Prostate gland (tissue), 2 donors: ENCODE data around the gene CHSY1. TPM values are rescaled to one million over a fixed set of nuclear protein-coding genes. Genes with fewer than 3 reads are reported as not detected.
"Not testable (repeated sequence)": the region's sequence is repeated elsewhere in the genome, so short reads cannot be mapped to it uniquely, and the experiment has no call there.

Source experiments
- DNase-seq: peaks from one replicate; pipeline ENCODE4 v3.0.0-alpha.2; 2019; ENCODE audit warnings: low spot score
- H3K27ac ChIP-seq, 2 donors: fragments of 200-600 bp; sonication (generic); 2 replicates each; pipeline ENCODE4 v1.5.1; 2017 to 2019
- H3K27me3 ChIP-seq: fragments of 200-600 bp; sonication (generic); replicated peaks from 2 replicates; pipeline ENCODE4 v1.5.1; 2019; ENCODE audit not compliant: insufficient read depth
- H3K36me3 ChIP-seq, 2 donors: fragments of 200-600 bp; sonication (generic); 1 replicate in 1 of 2; 2 replicates in 1 of 2; pipeline versions ENCODE4 v1.5.1 to v1.8.1; 2017 to 2019
- H3K4me1 ChIP-seq: fragments of 200-600 bp; sonication (generic); replicated peaks from 2 replicates; pipeline ENCODE4 v1.5.1; 2019
- H3K4me3 ChIP-seq, 2 donors: fragments of 200-600 bp; sonication (generic); 2 replicates each; pipeline ENCODE4 v1.5.1; 2017 to 2019
- H3K9me3 ChIP-seq: fragments of 200-600 bp; sonication (generic); 2 replicates; pipeline ENCODE4 v1.5.1; 2017
- POLR2A ChIP-seq: fragments of 450-650 bp; IDR thresholded peaks from one replicate; pipeline ENCODE4 v1.6.1; 2016; ENCODE audit warnings: antibody characterized with exemption, mild to moderate bottlenecking
- POLR2AphosphoS5 ChIP-seq: sonication (generic); formaldehyde crosslinking; IDR thresholded peaks from one replicate; pipeline ENCODE4 v1.6.1; 2017; ENCODE audit warnings: antibody characterized with exemption
- WGBS: methylation state at CpG from one replicate; pipeline ENCODE4 v1.1.5; 2018; 5-methylcytosine and 5-hydroxymethylcytosine counted together
- intact Hi-C: fragments of 100-400 bp; cut with DNase I; formaldehyde crosslinking; loops from one replicate; pipeline ENCODE4 v1.14.2; 2022
- total RNA-seq, 2 donors: library from RNA; depleted of rRNA; stranded (reverse); fragments of >200 nt; gene quantifications; one replicate each; pipeline ENCODE4 v1.1.0, GENCODE V29; 2016
- TF ChIP-seq, protein P1 (sequence below), 4 experiments: fragments of 200-600 bp in 2 of 4; fragments of 450-650 bp in 2 of 4; sonication (generic) in 2 of 4; IDR thresholded peaks; 1 replicate in 3 of 4; 2 replicates in 1 of 4; pipeline ENCODE4 v1.5.1; 2016 to 2019; ENCODE audit warnings: antibody characterized with exemption in 4 of 4, mild to moderate bottlenecking in 2 of 4, moderate library complexity in 2 of 4

The CHSY1 gene
- total RNA-seq, 2 donors from 2014 or later, result 30.4 to 46.4 TPM

DNA sequence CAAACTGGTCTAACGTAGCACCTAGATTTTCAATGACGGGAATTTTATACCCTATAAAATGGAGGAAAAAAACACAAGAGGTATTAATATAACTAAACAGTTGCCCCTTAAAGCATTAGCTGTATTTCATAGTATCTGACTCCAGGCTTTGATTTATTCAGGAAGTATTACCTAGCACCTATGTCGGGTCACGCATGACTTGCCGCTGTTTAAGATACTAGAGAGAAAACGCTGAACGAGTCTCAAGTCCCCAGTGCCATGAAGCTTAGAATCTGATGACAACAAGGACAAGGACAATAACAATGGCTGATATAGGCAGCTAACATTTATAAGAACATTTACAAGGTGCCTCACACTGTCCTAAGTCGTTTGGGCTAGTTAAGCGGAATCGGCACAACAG is 41.3 kb upstream of the CHSY1 start:
- WGBS, result 41% methylated on average over 10 of the region's 10 CpGs
- no peak for DNase-seq
- H3K4me1 ChIP-seq, result no peaks in the 10 kb centered on the region
- no peaks in the 10 kb centered on the region for H3K27me3 ChIP-seq
- TF ChIP-seq POLR2A (no peak), POLR2AphosphoS5 (no peak)
- TF ChIP-seq, protein P1, sequence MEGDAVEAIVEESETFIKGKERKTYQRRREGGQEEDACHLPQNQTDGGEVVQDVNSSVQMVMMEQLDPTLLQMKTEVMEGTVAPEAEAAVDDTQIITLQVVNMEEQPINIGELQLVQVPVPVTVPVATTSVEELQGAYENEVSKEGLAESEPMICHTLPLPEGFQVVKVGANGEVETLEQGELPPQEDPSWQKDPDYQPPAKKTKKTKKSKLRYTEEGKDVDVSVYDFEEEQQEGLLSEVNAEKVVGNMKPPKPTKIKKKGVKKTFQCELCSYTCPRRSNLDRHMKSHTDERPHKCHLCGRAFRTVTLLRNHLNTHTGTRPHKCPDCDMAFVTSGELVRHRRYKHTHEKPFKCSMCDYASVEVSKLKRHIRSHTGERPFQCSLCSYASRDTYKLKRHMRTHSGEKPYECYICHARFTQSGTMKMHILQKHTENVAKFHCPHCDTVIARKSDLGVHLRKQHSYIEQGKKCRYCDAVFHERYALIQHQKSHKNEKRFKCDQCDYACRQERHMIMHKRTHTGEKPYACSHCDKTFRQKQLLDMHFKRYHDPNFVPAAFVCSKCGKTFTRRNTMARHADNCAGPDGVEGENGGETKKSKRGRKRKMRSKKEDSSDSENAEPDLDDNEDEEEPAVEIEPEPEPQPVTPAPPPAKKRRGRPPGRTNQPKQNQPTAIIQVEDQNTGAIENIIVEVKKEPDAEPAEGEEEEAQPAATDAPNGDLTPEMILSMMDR (IDR thresholded peaks at IDR 0.05), result no peak
- H3K4me3 ChIP-seq, result peak overlapping the region in 1 of 2 donors; percentile 71
- no peaks in the 10 kb centered on the region for H3K36me3 ChIP-seq
- H3K9me3 ChIP-seq, result no peaks in the 10 kb centered on the region
- intact Hi-C loops, result loop anchor here (5.0 kb wide), 1 partner anchor 359 kb away; the partner anchor contains the start of gene TM2D3
- no peak overlapping the region for H3K27ac ChIP-seq

DNA sequence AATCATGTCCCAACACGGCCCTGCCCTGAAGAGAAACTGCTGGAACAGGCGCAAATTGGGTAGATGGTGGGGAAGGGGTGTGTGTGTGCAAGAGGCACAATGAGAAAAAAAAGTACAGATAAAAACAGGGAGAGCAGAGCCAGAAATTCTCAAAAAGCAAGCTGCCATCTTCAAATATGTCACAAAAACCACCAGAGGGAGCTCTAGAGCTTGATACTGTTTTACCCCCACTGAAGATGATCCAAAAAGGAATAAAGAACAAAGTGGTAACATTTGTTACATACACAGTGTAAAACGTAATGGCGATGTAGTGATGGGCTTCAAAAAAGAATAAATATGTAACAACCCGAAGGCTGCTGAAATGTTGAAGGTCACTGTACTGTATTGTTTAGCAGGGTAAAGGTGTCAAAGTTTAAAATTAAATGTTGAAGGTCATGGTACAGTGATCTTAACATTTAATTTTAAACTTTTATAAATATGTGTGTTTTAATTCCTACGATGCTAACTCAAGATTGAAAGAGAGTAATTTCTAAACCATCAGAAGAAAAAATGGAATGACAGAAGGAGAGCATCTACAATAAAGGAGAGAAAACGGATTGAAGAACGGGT is 37.2 kb upstream of the CHSY1 start:
- no peak for TF ChIP-seq POLR2A
- TF ChIP-seq, protein P1 (IDR thresholded peaks at IDR 0.05), result peak in 3 of 4 experiments; percentile 46 to 56 (median 49)
- peak; percentile 16 for TF ChIP-seq POLR2AphosphoS5
- Histone ChIP-seq H3K9me3 (no peaks in the 10 kb centered on the region), H3K27me3 (no peaks in the 10 kb centered on the region), H3K27ac (no peak overlapping the region), H3K4me3 (no peak overlapping the region), H3K36me3 (peaks cover 0 to 4% of the 10 kb centered on the region in 2 donors), H3K4me1 (peaks cover 4% of the 10 kb centered on the region)
- 61% methylated on average over 8 of the region's 8 CpGs for WGBS
- no peak for DNase-seq
- intact Hi-C loops, result no loop called here

DNA sequence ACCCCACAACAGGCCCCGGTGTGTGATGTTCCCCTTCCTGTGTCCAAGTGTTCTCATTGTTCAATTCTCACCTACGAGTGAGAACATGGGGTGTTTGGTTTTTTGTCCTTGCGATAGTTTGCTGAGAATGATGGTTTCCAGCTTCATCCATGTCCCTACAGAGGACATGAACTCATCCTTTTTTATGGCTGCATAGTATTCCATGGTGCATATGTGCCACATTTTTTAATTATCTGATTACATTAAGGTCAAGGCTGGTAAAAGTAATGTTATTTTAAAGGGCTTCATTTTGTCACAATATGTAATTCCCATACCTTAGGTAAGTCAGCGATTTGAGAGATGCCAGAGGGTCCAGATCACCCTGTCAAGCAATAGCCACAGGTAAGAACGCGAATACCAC is 35.5 kb upstream of the CHSY1 start:
- DNase-seq, H3K9me3 ChIP-seq, H3K4me3 ChIP-seq, H3K27ac ChIP-seq, intact Hi-C loops, H3K27me3 ChIP-seq, H3K36me3 ChIP-seq, H3K4me1 ChIP-seq: not testable (repeated sequence)
- 97% methylated on average over 6 of the region's 6 CpGs for WGBS

DNA sequence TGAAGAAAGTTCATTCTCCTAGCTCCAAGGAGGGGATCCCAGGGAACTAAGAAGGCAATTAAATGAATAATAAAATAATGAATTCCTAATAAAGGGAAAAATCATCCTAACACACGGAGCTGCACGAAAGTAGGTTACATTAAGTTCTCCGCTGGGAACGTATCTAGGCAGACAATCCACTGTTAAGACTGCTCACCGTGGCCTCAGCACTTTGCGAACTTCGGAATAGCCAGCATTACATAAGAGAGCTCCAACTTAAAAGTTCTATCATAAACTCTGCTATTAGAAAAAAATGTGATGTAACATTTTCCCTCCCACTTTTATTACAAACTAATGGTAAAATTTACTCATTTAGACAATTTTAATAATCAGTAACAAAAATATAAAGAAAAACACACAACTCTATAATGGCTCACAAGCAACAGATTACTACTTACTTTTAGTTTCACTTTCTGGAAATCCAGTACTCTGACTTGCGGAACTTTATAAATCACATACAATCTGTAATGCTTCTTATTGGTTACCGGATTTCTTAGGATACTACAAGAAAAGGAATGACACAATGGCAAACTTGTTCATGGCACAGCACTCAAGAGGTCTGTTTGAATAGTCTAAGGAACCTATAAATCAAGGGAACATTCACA is 34.7 kb upstream of the CHSY1 start:
- no peaks in the 10 kb centered on the region for H3K27me3 ChIP-seq
- H3K27ac ChIP-seq, result no peak overlapping the region
- peaks cover 4% of the 10 kb centered on the region for H3K4me1 ChIP-seq
- no peak overlapping the region for H3K4me3 ChIP-seq
- 88% methylated on average over 9 of the region's 9 CpGs for WGBS
- TF ChIP-seq POLR2A (no peak), POLR2AphosphoS5 (no peak)
- TF ChIP-seq, protein P1 (IDR thresholded peaks at IDR 0.05), result no peak
- intact Hi-C loops, result no loop called here
- H3K9me3 ChIP-seq, result no peaks in the 10 kb centered on the region
- peaks cover 3 to 4% of the 10 kb centered on the region in 2 donors for H3K36me3 ChIP-seq
- no peak for DNase-seq

DNA sequence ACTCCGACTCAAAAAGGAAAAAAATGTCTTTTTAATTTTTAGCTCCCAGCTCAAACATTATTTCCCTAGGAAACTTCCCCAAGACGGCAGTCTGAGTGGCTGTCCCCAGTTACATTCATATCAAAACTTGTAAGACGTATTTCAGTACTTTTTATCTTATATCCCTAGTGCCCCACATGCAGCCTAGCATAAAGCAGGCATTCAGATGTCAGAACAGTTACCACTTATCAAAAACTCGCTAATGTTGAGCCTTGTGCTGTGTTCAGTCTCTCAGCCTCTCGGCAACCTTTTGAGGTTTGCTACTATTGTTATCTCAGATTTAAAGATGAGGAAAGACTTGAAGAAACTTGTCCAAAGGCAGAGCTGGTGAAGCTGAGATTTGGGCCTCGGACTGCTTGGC is 32.1 kb upstream of the CHSY1 start:
- WGBS, result 73% methylated on average over 6 of the region's 6 CpGs

More for the DNA sequence above, 32.1 kb upstream of the CHSY1 start:
- no peak for DNase-seq
- Histone ChIP-seq H3K4me3 (no peak overlapping the region), H3K9me3 (no peaks in the 10 kb centered on the region), H3K27ac (no peak overlapping the region), H3K4me1 (peaks cover 4% of the 10 kb centered on the region), H3K36me3 (peaks cover 3 to 4% of the 10 kb centered on the region in 2 donors), H3K27me3 (no peaks in the 10 kb centered on the region)
- TF ChIP-seq POLR2AphosphoS5 (no peak), POLR2A (no peak)
- TF ChIP-seq, protein P1 (IDR thresholded peaks at IDR 0.05), result no peak
- intact Hi-C loops, result no loop called here
